HG03060 (cell line): ENCODE measurements around the gene CAVIN1.
A peak's percentile ranks its signal among the peaks of the same experiment; 100 is the strongest.
"Not testable (repeated sequence)": the region's sequence is repeated elsewhere in the genome, so short reads cannot be mapped to it uniquely, and the experiment has no call there.

ENCODE experiments used
- ATAC-seq: cut with Tn5 transposase; IDR thresholded peaks from one replicate; pipeline ENCODE4 v1.9.1; 2021; ENCODE audit warnings: low read depth, moderate number of reproducible peaks; ENCODE audit not compliant: unreplicated experiment

The CAVIN1 gene

DNA sequence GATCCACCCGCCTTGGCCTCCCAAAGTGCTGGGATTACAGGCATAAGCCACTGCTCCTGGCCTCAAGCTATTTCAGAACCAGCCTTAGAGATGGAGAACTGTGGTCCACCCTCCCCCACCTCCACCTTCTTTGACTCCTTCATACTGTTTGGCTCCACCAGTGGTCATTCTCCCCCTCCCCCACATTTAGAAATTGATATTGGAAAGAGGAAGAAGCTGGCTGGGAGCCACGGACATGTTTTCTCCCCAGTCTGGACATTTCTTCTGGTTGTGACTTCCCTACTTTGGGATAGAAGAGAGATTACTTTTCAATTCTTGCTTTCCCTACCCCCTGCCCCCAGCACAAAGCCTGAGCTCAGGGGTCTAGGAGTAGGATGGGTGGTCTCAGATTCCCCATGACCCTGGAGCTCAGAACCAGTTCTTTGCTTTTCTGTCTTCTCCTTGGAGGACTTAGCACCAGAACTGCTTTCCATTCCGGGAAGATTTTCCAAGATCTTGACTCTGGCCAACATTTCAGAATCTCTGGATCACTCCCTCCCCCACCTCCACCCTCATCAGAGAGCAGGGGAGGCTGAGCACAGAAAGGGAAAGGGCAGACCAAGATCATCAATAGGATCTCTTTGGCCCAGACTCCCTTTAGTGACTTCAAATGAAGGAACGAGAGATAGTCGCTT lies 16.3 kb downstream of the CAVIN1 start:
- no peak for ATAC-seq

DNA sequence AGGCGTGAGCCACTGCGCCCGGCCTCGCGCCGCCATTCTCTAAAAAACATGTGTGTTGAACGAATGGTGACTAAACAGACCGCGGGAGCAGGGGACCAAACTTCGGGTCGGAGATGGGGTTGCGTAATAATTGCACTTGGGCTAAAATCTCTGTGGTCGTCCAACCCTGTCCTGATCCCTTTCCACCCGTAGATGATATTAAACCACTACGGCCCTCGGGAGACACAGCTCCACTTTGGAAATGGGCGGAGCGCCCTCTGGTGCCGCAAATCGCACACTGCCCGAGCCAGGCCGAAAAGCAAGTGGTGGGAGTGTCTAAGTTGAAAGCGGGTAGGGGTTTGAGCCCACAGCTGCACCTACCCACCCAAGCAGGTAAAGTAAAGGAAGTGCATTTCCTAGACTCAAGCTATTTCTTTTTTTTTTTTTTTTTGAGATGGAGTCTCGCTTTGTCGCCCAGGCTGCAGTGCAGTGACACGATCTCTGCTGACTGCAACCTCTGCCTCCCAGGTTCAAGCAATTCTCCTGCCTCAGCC lies 17.0 kb downstream of the CAVIN1 start:
- ATAC-seq, result no peak

DNA sequence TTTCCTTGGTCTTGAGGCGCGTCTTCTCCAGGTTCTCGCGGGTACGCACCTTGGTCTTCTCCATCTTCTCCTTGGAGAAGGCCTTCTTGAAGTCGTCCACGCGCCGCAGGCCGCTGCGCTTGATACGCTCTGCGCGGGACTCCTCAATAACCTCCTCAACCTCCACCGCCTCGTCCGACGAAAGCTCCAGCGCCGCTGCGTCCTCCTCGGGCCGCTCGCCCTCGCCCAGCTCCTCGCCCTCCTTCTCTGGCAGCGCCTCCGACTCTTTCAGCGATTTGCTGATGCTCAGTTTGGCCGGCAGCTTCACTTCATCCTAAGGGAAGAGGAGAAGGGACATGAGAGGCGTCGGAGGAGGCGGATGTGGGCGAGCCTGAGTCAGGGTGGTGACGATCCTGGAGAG lies 18.0 kb downstream of the CAVIN1 start:
- ATAC-seq, result no peak

DNA sequence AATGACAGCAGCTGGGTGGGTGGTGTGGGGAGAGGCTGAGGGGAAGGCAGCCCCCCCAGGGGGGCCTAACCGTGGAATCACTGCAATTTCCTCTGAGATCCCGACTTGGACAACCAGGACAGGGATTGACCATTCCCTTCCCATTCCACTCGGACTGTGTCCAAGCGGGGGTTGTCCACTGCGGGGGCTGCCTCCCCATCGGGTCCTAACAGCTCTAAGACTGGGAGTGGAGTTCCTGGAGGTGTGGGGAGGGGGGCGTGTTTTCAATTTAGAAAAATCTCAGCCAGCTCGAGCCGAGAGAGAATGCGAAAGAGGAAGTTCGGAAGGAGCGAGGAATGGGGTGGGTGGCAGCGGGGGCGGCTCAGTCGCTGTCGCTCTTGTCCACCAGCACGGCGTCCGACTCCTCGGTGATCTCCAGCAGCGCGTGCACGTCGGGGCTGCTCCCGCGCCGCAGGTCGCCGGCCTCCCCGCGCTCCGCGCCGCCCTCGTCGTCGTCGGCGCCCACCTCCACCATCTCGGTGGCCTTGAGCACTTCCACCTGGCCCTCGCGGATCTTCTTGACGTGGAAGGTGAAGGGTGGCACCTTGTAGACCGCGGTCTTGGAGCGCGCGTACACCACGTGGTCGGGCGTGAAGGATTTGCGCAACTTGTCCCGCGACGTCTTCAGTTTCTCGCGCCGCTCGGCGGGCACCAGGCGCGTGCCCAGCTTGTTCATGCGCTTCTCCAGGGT lies 18.6 kb downstream of the CAVIN1 start:
- no peak for ATAC-seq

DNA sequence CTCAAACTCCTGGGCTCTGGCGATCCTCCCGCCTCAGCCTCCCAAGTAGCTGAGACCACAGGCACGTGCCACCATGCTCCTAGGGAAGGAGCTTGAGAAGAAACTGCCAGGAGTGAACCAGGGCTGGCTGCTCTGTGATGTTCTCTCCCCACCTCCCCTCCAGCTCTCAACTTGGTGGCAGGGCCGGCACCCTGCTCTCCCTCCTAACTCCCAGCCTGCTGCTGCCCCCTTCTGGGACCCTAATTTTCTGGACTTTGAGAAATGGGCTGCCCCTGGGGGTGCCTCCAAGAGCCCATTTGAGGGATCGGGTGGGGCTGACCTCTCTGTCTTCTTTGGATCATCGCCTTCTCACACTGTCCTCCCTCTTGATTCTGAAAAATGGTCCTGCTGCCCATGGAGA lies 19.9 kb downstream of the CAVIN1 start:
- no peak for ATAC-seq

DNA sequence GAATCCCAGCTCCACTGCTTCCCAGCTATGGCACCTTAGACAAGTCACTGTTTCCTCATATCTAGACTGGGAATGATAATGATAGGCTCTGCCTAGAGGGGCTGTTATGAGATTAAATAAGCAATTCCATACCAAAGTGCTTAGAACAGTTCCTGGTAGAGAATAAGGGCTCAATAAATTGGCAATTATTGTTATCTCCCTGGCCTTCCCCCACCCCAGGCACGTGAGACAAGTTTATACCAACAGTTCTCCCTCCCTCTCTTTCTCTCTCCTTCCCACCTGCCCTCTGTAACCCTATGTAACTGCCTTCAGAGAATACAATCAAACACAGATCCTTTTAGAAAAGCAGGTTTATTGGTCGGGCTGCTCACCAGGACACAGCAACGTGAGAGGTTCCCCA lies 20.9 kb downstream of the CAVIN1 start:
- no peak for ATAC-seq

DNA sequence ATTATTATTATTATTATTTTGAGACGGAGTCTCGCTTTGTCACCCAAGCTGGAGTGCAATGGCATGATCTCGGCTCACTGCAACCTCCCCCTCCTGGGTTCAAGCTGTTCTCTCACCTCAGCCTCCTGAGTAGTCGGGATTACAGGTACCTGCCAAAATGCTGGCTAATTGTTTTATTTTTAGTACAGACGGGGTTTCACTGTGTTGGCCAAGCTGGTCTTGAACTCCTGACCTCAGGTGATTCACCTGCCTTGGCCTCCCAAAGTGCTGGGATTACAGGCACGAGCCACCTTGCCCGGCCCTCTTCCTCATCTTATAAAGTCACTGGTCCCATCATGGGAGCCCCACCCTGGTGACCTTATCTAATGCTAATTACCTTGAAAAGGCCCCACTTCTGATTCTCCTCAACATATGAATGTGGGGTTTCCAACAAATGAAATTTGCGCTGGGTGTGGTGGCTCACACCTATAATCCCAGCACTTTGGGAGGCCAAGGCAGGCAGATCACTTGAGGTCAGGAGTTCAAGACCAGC lies 22.1 kb downstream of the CAVIN1 start:
- not testable (repeated sequence) for ATAC-seq

DNA sequence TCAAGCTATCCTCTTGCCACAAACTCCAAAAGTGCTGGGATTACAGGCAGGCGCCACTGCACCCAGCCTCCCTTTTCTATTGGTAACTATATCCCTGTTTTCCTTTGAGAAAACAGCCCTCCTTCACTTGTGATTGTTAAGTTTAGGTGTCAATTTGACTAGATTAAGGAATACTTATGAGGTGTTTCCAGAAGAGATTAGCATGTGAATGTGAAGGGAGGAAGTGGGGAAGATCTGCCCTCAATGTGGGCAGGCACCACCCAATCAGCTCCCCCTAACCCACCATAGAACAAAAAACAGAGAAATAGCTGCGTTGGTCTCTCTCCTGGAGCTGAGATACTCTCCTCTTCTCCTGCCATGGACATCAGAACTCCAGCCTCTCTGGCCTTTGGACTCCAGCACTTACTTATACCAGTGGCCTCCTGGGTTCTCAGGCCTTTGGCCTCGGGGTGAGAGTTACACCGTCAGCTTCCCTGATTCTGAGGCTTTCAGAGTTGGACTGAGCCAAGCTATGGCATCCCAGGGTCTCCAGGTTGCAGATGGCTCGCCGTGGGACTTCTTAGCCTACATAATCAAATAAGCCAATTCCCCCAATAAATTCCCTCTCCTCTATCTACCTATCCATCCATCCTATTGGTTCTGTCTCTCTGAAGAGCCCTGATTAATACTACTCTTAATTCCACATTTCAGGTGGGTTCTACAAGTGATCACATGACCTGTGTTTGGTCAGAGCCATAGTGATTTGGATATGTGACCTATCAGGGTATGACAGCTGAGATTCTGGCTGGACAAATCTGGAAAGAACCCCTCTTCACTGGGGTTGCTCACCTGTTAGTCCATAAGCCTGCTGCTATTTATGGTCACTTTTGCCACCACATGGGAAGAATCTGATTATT lies 22.9 kb downstream of the CAVIN1 start:
- ATAC-seq, result no peak

DNA sequence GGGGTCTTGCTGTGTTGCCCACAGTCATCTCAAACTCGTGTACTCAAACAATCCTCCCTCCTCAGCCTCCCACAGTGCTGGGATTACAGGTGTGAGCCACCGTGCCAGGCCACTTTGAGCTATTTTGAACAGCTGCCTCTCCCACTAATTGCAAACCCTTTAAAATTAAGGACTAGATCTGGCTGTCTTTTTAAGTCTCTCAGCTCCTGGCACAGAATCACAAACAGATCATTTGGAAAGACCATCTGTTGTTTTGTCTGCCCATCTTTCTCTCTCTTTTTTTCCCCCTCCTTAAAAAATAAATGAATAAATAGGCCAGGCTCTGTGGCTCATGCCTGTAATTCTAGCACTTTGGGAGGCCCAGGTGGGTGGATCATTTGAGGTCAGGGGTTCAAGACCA lies 23.9 kb downstream of the CAVIN1 start:
- no peak for ATAC-seq

DNA sequence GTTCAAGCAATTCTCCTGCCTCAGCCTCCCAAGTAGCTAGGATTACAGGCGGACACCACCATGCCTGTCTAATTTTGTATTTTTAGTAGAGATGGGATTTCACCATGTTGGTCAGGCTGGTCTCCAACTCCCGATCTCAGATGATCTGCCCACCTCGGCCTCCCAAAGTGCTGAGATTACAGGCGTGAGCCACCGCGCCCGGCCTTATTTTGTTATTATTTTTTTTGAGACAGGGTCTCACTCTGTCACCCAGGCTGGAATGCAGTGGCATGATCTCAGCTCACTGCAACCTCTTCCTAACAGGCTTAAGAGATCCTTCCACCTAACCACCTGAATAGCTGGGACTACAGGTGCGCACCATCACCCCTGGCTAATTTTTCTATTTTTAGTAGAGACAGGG lies 27.5 kb downstream of the CAVIN1 start:
- not testable (repeated sequence) for ATAC-seq

DNA sequence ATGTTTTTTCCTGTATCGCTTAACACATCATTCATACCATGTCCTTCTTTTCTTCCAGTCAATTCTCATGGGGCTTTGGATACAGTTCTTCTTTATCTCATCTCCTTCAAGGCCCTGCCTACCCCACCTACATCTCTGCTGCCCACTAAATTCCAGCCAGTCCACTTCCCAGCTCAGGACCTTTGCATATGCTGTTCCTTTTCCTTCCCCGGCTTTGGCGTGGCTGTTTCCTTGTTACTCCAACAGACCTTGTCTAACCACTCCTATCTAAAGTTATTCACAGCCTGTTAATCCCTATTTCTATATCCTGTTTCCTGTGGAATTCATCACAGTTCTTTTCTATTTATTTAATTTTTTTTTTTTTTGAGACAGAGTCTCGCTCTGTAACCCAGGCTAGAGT lies 28.2 kb downstream of the CAVIN1 start:
- ATAC-seq, result no peak

DNA sequence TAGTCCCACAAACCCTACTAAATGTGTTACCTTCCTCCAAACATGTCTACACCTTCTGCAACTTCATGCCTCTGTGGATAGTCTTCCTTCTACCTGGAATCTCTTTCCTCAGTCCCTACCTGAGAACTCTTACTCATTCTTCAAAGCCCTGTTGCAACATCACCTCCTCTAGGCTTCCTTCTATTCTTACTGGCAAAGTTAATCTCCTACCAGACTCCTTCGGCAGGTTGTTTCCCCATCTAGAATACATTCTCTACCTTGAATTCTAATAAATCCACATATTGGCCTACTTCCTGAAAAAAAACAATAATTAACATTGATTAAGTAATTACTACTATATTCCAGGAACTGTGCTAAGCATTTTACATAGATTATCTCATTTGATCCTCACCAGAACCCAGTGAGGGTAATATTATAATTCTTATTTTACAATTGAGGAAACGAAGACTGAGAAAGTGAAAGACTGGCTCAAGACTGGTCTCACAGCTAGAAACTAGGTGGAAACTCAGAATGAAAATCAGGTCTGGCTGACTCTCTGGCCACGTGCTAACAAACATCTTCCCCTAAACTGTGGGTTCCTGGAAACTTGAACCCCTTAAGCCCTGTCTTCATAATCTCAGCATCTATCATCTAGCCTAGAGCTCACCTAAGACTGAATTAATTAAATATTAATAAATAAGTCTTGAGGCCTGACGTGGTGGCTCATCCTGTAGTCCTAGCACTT lies 30.2 kb downstream of the CAVIN1 start:
- no peak for ATAC-seq

DNA sequence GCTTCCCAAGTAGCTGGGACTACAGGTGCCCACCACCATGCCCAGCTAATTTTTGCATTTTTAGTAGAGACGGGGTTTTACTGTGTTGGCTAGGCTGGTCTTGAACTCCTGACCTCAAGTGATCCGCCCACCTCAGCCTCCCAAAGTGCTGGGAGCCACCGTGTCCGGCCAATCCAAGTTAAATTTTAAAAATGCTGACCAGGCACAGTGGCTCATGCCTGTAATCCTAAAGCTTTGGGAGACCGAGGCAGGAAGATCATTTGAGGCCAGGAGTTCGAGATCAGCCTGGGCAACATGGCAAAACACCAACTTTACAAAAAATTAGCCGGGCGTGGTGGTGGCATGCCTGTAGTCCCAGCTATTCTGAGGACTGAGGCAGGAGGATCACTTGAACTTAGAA lies 31.6 kb downstream of the CAVIN1 start:
- not testable (repeated sequence) for ATAC-seq

DNA sequence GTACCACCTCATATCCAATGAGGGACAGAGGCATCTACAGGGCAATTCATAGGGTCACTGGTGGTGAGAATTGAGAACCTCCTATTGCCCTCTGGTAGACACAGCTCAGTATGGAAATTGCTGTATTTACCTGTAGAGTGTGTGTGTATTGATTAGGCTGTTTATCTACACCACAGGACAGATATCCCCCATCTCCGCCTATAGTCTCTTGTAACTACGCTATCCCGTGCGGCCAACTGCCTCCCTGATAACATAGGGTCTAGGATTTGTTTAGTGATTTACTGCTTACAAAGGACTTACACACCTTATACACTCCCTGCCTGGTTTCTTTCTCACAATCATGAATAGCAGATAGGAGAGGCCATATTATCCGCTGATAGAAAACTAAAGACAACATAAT lies 33.2 kb downstream of the CAVIN1 start:
- no peak for ATAC-seq

DNA sequence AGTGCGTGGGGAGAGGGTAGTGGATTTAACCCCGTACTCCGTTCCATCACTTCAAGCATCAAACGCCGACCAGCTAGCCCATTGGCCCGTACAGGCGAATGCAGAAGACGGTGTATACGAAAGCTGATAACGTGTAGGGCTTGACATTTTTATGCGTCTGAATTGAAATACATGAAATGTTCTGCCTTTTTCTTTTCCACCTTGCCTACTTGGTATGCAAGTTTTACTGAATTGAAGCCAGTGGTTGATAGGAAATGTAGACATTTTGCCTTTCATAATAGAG lies 34.0 kb downstream of the CAVIN1 start:
- ATAC-seq, result peak; percentile 17

DNA sequence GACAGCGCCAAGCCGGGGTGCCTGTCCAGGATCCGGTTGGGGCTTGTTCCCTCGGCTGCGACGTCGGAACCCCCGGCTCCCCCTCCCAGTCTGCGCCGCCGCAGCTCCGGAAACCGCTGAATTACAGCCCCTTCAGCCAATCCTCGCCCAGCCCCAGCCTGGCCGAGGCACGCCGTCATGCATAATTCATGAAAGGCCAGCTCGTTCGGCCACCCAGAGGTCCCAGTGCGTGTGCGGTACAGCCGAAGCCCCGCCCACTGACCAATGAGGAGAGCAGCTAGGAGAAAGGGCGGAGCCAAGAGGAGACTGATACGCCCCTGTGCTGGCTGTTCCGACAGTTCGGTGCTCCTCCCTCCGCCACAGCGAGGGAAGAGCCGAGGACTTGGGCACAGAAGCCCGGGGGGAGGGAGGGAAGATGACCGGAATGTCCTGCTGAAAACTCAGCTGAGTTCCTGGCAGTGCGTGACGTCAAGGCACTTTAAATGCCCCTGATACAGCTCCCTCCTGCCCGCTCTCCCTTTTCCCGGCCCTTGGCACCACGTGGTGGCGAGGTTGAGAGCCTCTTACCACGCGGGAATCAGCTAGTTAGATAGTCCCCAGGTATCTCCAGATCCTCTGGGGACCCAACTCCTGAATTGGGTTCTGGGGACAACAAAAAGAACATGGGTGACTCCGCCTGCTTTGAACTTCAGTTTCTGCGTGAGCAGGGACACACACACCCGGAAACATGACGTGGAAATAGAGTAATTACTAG lies 34.5 kb downstream of the CAVIN1 start, which contains the start of gene STAT3:
STAT3 (minus strand) TSS at position 62 of the 754 bp plus-strand sequence. CDS start 39,926 bp downstream, outside the sequence.
- ATAC-seq, result peak; percentile 90

DNA sequence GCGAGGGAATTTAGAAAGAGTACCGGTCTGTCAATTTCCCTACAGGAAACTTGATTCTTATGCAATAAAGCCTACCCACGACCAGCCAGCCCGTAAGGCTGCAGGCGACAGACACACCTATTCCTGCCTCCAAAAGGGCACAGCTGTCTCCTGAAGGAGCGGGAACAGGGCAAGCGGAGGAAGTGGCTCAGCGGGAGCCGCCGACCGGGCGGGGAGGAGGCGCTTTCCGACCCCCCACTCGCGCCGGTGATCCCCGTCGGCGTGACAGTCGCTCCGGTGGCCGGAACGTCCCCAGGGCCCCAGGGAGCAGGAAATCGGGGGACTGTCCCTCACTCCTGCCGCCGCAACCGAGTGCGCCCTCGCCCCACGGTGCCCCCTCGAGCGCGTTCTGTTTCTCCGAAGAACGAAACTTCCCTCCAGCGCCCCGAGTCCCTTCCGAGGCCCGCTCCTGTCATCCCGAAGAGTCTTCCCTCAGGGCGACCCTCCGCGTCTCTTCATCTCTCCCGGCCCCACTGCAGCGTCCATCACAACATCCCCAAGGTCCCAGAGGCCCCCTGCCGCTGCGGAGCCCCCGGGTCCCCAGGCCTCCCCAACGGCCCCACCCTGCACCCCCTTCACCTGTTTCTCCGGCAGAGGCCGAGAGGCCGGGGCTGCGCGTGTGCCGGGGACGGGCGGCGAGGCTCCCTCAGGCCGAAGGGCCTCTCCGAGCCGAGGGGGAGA lies 35.2 kb downstream of the CAVIN1 start:
- no peak for ATAC-seq

DNA sequence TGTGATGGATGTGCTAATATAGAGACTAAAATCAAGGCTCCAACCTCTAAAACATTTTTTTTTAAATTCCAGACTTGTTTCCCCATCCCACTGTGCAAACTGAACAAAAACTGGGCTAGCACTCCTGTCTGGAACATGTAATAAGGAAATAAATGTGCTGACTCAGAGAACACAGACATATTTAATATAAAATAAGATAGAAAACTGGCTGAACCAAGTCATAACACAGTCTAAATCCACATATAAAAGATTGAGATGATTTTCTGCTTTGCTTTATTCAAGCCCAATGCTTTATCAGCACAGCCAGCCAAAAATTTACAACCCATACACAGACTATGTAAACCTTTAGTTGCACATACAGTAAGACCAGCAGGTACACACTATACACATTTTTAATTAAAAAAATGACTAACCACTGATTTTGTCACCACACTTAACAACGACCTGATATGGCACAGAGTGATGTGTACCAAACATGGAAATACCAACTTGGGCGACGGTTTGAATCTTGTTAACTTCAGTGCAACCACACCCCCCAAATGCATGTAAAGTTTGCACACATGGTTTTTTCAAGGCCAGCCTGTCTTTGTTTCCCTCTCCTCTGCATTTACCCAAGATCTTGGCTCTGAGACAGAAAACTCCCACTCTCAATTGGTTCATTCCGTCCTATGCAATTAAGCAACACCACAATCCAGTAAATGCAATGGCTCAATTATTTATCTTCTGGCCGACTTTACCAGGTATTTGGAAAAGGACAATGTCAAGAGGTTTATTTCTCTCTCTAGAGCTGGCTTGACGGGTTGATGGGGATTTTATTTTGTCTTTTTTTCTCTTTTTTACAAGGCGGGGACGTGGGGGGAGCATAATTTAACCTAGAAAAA lies 36.0 kb downstream of the CAVIN1 start:
- ATAC-seq, result no peak
